EH (cell line): ENCODE measurements around the gene TENT5A.

ENCODE experiments used
- DNase-seq: peaks from one replicate; pipeline ENCODE4 v3.0.0-alpha.2; 2015; ENCODE audit warnings: low read depth

Gene TENT5A

DNA sequence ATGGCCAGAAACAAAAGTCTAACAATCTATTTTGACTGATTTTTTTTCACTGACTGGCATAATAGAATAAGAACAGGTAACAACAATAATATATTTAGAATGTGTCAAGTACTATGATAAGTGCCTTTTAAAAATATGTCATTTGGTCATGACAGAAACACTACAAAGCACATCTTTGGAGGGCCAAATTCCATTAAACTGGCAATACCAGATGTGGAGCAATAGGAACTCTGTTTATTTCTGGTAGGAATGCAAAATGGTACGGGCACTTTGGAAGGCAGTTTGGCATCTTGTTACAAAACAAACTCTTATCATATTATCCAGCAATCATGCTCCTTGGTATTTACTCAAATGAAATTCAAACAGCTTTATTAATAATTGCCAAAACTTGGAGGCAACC, 39.3 kb downstream of the TENT5A start:
- no peak for DNase-seq

DNA sequence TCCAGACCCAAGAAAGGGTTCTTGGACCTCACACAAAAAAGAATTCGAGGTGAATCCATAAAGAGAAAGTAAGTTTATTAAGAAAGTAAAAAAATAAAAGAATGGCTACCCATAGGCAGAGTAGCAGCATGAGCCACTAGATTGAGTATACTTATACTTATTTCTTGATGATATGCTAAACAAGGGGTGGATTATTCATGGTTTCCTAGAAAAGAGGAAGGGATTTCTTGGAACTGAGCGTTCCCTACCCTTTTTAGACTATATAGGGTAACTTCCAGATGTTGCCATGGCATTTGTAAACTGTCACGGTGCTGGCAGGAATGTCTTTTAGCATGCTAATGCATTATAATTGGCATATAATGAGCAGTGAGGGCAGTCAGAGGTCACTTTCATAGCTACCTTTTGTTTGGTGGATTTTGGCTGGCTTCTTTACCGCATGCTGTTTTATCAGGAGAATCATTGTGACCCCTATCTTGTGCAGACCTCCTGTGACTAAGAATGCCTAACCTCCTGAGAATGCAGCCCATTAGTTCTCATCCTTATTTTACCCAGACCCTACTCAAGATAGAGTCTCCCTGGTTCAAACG, 44.3 kb downstream of the TENT5A start:
- peak; percentile 49 for DNase-seq

DNA sequence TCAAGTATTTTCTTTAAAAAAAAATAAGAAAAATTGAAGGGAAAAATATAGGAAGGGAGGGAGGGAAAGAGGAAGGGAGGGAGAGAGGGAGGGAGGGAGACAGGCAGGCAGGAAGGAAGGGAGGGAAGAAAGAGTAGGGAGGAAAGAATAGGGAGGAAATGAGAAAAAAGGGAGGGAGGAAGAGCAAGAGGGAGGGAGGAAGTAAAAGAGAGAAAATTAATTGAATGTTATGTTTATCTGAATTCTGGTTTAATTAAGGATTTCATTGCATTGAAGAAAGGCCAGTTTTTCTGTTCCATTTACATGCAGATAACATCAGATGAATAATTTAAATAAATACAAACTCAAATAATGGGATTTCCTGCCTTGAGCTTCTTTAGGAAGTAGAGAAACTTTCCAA, 47.8 kb downstream of the TENT5A start:
- no peak for DNase-seq

DNA sequence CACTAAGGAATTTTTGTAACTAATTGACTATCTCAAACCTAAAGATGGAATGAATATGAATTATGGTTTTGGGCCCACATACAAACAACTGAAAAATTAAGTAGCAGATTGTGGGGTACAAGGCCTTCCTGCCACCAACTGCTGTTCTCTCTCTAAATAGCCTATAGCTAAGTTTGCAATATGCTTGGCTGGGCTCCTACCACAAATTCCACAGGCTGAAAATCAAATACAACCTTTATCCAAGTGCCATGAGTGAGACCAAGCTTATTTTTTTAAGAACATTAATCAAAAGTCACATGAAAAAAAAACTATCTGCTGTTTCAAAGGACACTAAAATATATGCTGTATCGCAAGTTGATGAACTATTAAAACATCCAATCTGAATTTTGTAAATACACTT, 52.1 kb downstream of the TENT5A start:
- no peak for DNase-seq

DNA sequence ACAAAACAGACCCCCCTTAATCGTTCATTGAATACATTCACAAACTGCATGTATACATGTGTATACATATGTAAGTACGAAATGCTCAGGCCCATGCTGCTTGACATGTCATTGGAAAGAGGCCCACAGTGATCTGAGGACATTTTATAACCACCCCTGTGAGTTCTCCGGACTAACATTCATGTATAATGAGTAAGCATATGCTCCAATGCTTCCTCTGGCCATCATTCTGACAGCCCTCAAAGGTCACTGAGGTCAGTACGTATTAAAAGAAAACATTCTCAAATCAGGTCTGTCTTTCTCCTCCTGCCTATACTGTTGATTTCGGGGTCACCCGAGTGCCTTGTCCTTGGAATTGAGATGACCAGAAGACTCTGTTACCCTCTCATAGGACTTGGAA, 54.9 kb downstream of the TENT5A start:
- DNase-seq = peak; percentile 70

DNA sequence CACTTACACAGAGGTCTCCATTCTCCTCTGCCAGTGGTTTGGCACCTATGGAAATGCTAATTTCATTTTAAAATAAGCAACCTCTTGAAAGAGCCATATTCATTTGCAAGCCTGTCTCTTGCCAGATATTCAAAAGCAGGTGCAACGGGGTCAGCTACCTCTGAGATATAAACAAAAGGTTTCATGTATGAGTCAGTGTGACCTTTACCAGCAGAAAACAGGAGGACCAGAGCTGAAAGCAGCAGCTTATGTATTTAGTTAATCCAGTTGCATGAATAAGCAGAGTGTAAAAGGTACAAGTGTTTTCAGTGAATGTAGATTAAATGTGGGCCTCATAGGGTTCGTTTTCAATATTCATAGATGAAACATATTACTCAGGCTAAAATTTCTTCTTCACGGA, 56.0 kb downstream of the TENT5A start:
- DNase-seq = no peak
